Epidermal melanocyte (primary cell): ENCODE results near the gene KMT2B.
A peak's percentile ranks its signal among the peaks of the same experiment; 100 is the strongest.
"Not testable (repeated sequence)": the region's sequence is repeated elsewhere in the genome, so short reads cannot be mapped to it uniquely, and the experiment has no call there.

Source experiments
- DNase-seq: peaks from one replicate; pipeline ENCODE4 v3.0.0; 2011; ENCODE audit warnings: low spot score; ENCODE audit not compliant: insufficient read length

KMT2B gene

GRCh38 chr19:35710784-35711723 lies 6.7 kb upstream of the KMT2B start:
- DNase-seq = no peak

GRCh38 chr19:35712567-35713505 lies 5.0 kb upstream of the KMT2B start:
- peak; percentile 12 for DNase-seq

- no peak for DNase-seq
Measured at GRCh38 chr19:35713506-35713850, 4.3 kb upstream of the KMT2B start.

GRCh38 chr19:35713904-35714495 lies 3.8 kb upstream of the KMT2B start:
- DNase-seq = peak; percentile 5

GRCh38 chr19:35714601-35715354 lies 3.0 kb upstream of the KMT2B start:
- DNase-seq = no peak

- DNase-seq = no peak
Measured at GRCh38 chr19:35715355-35715809, 2.4 kb upstream of the KMT2B start.

GRCh38 chr19:35715981-35716800 lies 1.6 kb upstream of the KMT2B start:
- DNase-seq = peak; percentile 57

- DNase-seq = peak; percentile 99
Measured at GRCh38 chr19:35716801-35717664, 770 bp upstream of the KMT2B start.

GRCh38 chr19:35718345-35719041 lies 690 bp downstream of the KMT2B start:
- DNase-seq = peak; percentile 57

GRCh38 chr19:35719402-35720162 lies 1.8 kb downstream of the KMT2B start:
- DNase-seq = peak; percentile 12

- DNase-seq = no peak
Measured at GRCh38 chr19:35720163-35720524, 2.3 kb downstream of the KMT2B start.

GRCh38 chr19:35720648-35721047 lies 2.8 kb downstream of the KMT2B start:
- DNase-seq = no peak

GRCh38 chr19:35721374-35721773 lies 3.6 kb downstream of the KMT2B start:
- DNase-seq = peak; percentile 13

- DNase-seq = no peak
Measured at GRCh38 chr19:35722461-35722860, 4.7 kb downstream of the KMT2B start.

- peak; percentile 10 for DNase-seq
Measured at GRCh38 chr19:35722897-35723296, 5.1 kb downstream of the KMT2B start.

GRCh38 chr19:35723671-35724070 lies 5.9 kb downstream of the KMT2B start:
- DNase-seq = no peak

GRCh38 chr19:35724132-35724531 lies 6.3 kb downstream of the KMT2B start:
- DNase-seq = not testable (repeated sequence)

- no peak for DNase-seq
Measured at GRCh38 chr19:35724560-35724959, 6.8 kb downstream of the KMT2B start.
